ENCODE data around the gene MAPK9. TPM values are rescaled to one million over a fixed set of nuclear protein-coding genes. Genes with fewer than 3 reads are reported as not detected.
"Not testable (repeated sequence)": the region's sequence is repeated elsewhere in the genome, so short reads cannot be mapped to it uniquely, and the experiment has no call there.

MAPK9 gene
- polyA plus RNA-seq, 1 donor from 2014 or later, result 19.4 TPM

- peak overlapping the region in 1 of 3 donors; percentile 55 for H3K27ac Mint-ChIP-seq
- no peak overlapping the region for H3K4me3 Mint-ChIP-seq
- H3K4me1 Mint-ChIP-seq, result peaks cover 0 to 1% (median 0%) of the 10 kb centered on the region in 3 donors
- peaks cover 2% of the 10 kb centered on the region for H3K36me3 Mint-ChIP-seq
- H3K9me3 Mint-ChIP-seq, result peaks cover 3 to 11% (median 10%) of the 10 kb centered on the region in 3 donors
- H3K27me3 Mint-ChIP-seq, result peaks cover 18% of the 10 kb centered on the region
Measured at GRCh38 chr5:180213657-180214207, 78.2 kb downstream of the MAPK9 start.

- H3K4me3 Mint-ChIP-seq, result no peak overlapping the region
- peaks cover 21% of the 10 kb centered on the region for H3K27me3 Mint-ChIP-seq
- no peak overlapping the region for H3K27ac Mint-ChIP-seq
- peaks cover 2 to 7% (median 5%) of the 10 kb centered on the region in 3 donors for H3K9me3 Mint-ChIP-seq
- H3K4me1 Mint-ChIP-seq, result peaks cover 0 to 5% (median 3%) of the 10 kb centered on the region in 3 donors
- H3K36me3 Mint-ChIP-seq, result no peaks in the 10 kb centered on the region
Measured at GRCh38 chr5:180213256-180213600, 78.7 kb downstream of the MAPK9 start.

GRCh38 chr5:180212363-180213255 is 79.3 kb downstream of the MAPK9 start:
- Mint-ChIP-seq H3K9me3 (peaks cover 0 to 3% (median 2%) of the 10 kb centered on the region in 3 donors), H3K4me3 (no peak overlapping the region), H3K27me3 (peaks cover 28% of the 10 kb centered on the region), H3K27ac (no peak overlapping the region), H3K36me3 (no peaks in the 10 kb centered on the region), H3K4me1 (peaks cover 0 to 5% (median 5%) of the 10 kb centered on the region in 3 donors)

- peaks cover 30% of the 10 kb centered on the region for H3K27me3 Mint-ChIP-seq
- H3K4me3 Mint-ChIP-seq, result no peak overlapping the region
- no peak overlapping the region for H3K27ac Mint-ChIP-seq
- peaks cover 0 to 3% (median 2%) of the 10 kb centered on the region in 3 donors for H3K9me3 Mint-ChIP-seq
- H3K4me1 Mint-ChIP-seq, result peaks cover 4 to 8% (median 5%) of the 10 kb centered on the region in 3 donors
- H3K36me3 Mint-ChIP-seq, result no peaks in the 10 kb centered on the region
Measured at GRCh38 chr5:180211761-180212035, 80.2 kb downstream of the MAPK9 start.

- Mint-ChIP-seq H3K4me3 (no peak overlapping the region), H3K36me3 (no peaks in the 10 kb centered on the region), H3K9me3 (peaks cover 0 to 2% (median 2%) of the 10 kb centered on the region in 3 donors), H3K4me1 (peaks cover 5 to 8% (median 7%) of the 10 kb centered on the region in 3 donors), H3K27me3 (peaks cover 32% of the 10 kb centered on the region), H3K27ac (no peak overlapping the region)
Measured at GRCh38 chr5:180210961-180211760, 80.7 kb downstream of the MAPK9 start.

GRCh38 chr5:180210077-180210476 is 81.8 kb downstream of the MAPK9 start:
- Mint-ChIP-seq H3K27me3 (peaks cover 32% of the 10 kb centered on the region), H3K27ac (peak overlapping the region in 1 of 3 donors; percentile 47), H3K4me3 (peak overlapping the region in 2 of 4 donors; percentile 41 to 75)
- not testable (repeated sequence) for H3K4me1 Mint-ChIP-seq, H3K36me3 Mint-ChIP-seq, H3K9me3 Mint-ChIP-seq

GRCh38 chr5:180209137-180209581 is 82.7 kb downstream of the MAPK9 start, which contains the start of gene RASGEF1C:
Gene RASGEF1C, minus strand, starts transcription at chr5:180209211. Its CDS starts 71,159 bp downstream, at chr5:180138052.
- H3K4me3 Mint-ChIP-seq, result peak within 1 kb of the TSS in 3 of 4 donors; percentile 30 to 81 (median 76)
- peak within 1 kb of the TSS in 1 of 3 donors; percentile 47 for H3K27ac Mint-ChIP-seq
- peaks cover 0 to 2% (median 0%) of the 10 kb centered on the region in 3 donors for H3K9me3 Mint-ChIP-seq
- H3K27me3 Mint-ChIP-seq, result peaks cover 32% of the 10 kb centered on the region
- no peaks in the 10 kb centered on the region for H3K36me3 Mint-ChIP-seq
- peaks cover 5 to 8% (median 7%) of the 10 kb centered on the region in 3 donors for H3K4me1 Mint-ChIP-seq

GRCh38 chr5:180208435-180209081 is 83.3 kb downstream of the MAPK9 start:
- Mint-ChIP-seq H3K36me3 (no peaks in the 10 kb centered on the region), H3K4me1 (peaks cover 5 to 8% (median 7%) of the 10 kb centered on the region in 3 donors), H3K9me3 (no peaks in the 10 kb centered on the region), H3K27me3 (peaks cover 32% of the 10 kb centered on the region), H3K4me3 (peak overlapping the region in 3 of 4 donors; percentile 30 to 81 (median 76)), H3K27ac (no peak overlapping the region)

GRCh38 chr5:180208038-180208434 is 83.8 kb downstream of the MAPK9 start:
- Mint-ChIP-seq H3K27ac (peak overlapping the region in 1 of 3 donors; percentile 19), H3K27me3 (peaks cover 34% of the 10 kb centered on the region), H3K4me3 (peak overlapping the region in 3 of 4 donors; percentile 30 to 81 (median 76)), H3K36me3 (no peaks in the 10 kb centered on the region), H3K9me3 (no peaks in the 10 kb centered on the region), H3K4me1 (peaks cover 5 to 8% (median 7%) of the 10 kb centered on the region in 3 donors)

GRCh38 chr5:180207593-180207992 is 84.3 kb downstream of the MAPK9 start:
- H3K27ac Mint-ChIP-seq, result peak overlapping the region in 1 of 3 donors; percentile 19
- H3K9me3 Mint-ChIP-seq, result no peaks in the 10 kb centered on the region
- H3K27me3 Mint-ChIP-seq, result peaks cover 32% of the 10 kb centered on the region
- peaks cover 5 to 8% (median 7%) of the 10 kb centered on the region in 3 donors for H3K4me1 Mint-ChIP-seq
- no peak overlapping the region for H3K4me3 Mint-ChIP-seq
- no peaks in the 10 kb centered on the region for H3K36me3 Mint-ChIP-seq

- H3K4me1 Mint-ChIP-seq, result peaks cover 5 to 7% (median 7%) of the 10 kb centered on the region in 3 donors
Measured at GRCh38 chr5:180206993-180207392, 84.9 kb downstream of the MAPK9 start.

GRCh38 chr5:180205916-180206315 is 86.0 kb downstream of the MAPK9 start:
- Mint-ChIP-seq H3K27me3 (peaks cover 34% of the 10 kb centered on the region), H3K27ac (no peak overlapping the region), H3K4me3 (no peak overlapping the region), H3K36me3 (no peaks in the 10 kb centered on the region), H3K9me3 (no peaks in the 10 kb centered on the region), H3K4me1 (peaks cover 5 to 7% (median 6%) of the 10 kb centered on the region in 3 donors)

More at GRCh38 chr5:180206993-180207392, 84.9 kb downstream of the MAPK9 start:
- peaks cover 31% of the 10 kb centered on the region for H3K27me3 Mint-ChIP-seq
- H3K27ac Mint-ChIP-seq, result peak overlapping the region in 1 of 3 donors; percentile 41
- H3K4me3 Mint-ChIP-seq, result peak overlapping the region in 2 of 4 donors; percentile 14 to 43
- H3K36me3 Mint-ChIP-seq, result no peaks in the 10 kb centered on the region
- no peaks in the 10 kb centered on the region for H3K9me3 Mint-ChIP-seq

- no peak overlapping the region for H3K4me3 Mint-ChIP-seq
- no peaks in the 10 kb centered on the region for H3K9me3 Mint-ChIP-seq
- H3K36me3 Mint-ChIP-seq, result no peaks in the 10 kb centered on the region
- H3K4me1 Mint-ChIP-seq, result peaks cover 5 to 7% (median 6%) of the 10 kb centered on the region in 3 donors
- peaks cover 20% of the 10 kb centered on the region for H3K27me3 Mint-ChIP-seq
- no peak overlapping the region for H3K27ac Mint-ChIP-seq
Measured at GRCh38 chr5:180204276-180204819, 87.5 kb downstream of the MAPK9 start.

Data from IgD-negative memory B cell (primary cell).